GM21360 (cell line): ENCODE results near the gene LDB2.

Source experiments
- ATAC-seq: cut with Tn5 transposase; IDR thresholded peaks from one replicate; pipeline ENCODE4 v1.9.1; 2021; ENCODE audit warnings: mild to moderate bottlenecking, moderate library complexity; ENCODE audit not compliant: unreplicated experiment

Gene LDB2

DNA sequence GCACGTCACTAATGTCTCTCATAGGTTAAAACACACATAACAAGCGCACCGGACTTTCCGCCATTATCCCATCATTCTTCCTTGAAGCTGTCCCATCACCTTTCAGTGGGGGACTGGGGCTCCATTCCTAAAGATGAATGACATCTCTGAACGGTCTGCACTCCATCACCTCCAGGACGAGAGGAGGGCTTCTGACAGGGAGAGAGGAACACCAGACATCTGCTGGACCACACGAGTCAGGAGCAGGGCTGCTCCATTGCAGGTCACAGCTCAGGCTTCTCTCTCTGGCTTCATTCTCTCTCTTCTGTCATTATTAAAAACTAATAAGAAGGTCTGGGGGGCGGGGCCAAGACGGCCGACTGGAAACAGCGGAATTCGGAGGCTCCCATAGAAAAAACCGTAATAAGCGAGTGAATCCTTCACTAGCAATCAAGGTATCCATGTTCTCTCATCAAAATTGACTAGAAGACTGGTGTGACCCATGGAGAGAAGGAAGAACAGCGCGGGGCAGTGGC, 289.8 kb downstream of the LDB2 start:
- ATAC-seq, result no peak

GRCh38 chr4:16608123-16608522, 290.3 kb downstream of the LDB2 start:
- ATAC-seq, result no peak

GRCh38 chr4:16607241-16608066, 291.0 kb downstream of the LDB2 start:
- ATAC-seq, result no peak

GRCh38 chr4:16606691-16607090, 291.8 kb downstream of the LDB2 start:
- ATAC-seq, result no peak

DNA sequence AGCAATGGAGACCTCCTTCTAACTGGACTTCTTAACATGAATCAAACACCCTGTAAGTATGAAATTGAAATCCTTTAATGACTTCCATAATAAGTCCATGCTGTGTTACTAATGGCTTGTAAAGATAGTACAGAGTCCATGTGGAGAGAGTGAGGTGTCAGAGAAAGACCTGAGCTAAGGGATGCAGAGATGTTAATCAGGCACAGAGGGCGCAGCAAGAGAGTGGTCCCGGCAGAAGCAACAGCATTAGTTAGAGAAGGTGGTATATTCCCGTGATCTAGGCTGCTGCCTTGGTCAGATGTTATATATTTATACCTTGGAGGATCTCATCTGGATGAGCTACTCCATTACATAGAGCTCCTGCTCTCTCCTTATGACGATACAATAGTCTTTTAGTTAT, 295.3 kb downstream of the LDB2 start:
- no peak for ATAC-seq

GRCh38 chr4:16598597-16599206, 299.7 kb downstream of the LDB2 start:
- no peak for ATAC-seq

GRCh38 chr4:16597845-16598596, 300.4 kb downstream of the LDB2 start:
- ATAC-seq, result no peak

DNA sequence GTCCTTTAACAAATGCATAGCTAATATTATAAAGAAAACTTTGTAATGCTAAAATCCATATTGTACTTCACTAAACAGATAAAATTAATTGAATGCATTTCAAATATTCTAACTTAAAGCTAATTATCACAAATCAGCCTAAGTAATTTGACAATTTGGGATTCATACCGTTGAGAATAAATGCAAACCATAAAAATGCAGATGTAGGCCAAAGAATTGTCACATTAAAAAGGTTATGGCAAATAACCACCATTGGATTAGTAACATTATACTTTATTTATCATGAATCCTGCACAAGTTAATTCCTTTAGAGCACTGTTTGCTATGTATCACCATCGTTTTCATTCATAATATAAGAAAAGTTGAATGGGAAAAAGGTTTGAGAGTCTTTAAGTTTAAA, 301.0 kb downstream of the LDB2 start:
- ATAC-seq, result no peak

DNA sequence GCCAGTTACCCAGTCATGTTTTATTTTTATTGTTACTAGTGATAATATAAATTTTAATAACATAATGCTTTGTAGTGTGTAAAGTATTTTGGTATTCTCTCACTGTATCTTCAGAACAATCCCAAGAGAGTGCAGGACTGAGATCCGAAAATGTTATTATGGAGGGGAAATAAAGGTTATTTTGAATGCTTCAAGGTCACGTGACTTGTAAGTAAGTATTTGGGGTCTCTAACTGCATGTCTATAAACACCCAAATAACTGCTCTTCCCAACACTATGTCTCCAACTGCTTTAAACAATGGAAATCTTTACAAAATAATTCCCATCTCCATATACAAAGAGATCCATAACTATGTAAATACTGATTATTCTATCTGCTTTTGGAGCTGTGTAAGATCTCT, 302.2 kb downstream of the LDB2 start:
- no peak for ATAC-seq

GRCh38 chr4:16594128-16594527, 304.3 kb downstream of the LDB2 start:
- no peak for ATAC-seq

DNA sequence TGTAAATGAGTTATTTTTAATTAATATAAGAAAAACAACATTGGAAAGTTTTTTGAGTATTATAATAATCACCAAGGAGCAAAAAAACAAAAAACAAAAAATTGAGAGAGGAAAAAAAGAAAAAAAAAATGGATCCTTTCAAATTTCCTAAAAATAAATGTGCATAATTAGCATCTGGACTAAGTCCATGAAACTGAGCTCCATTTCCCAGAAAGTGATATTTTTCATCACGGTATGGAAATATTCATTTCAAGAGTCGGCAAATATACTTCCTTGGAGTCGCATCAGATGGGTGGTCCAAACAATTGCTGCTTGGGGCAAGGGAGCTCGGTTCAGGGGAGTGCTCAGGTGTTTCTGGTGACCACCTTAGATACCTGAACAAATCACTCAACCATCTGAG, 305.1 kb downstream of the LDB2 start:
- no peak for ATAC-seq

DNA sequence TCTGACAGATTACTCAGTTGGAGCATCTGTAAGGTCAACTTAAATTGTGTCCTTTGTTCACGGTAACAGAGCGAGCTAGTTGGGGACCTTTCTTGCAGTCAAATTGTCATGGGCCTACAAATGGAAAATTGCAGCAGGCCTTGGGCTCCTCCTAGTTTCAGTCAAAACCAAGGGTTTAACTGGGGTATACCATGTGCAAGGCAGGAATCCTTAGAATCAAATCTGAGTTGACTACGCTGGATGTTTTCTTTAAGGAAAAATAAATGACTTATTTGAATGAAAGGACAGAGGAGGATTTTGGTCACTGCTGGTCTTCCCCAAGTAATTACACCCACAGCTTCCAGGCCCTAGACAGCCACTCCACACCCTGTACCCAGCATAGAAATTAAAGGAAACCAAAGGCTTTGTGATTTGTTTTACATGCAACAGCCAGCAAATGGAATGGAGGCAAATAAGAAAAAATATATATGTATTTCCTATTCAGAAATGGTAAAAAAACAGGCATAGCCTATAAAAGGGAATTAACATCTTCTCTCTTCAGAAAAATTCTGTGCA, 307.1 kb downstream of the LDB2 start:
- ATAC-seq, result no peak

- ATAC-seq, result no peak
Observed at GRCh38 chr4:16590797-16591196, 307.6 kb downstream of the LDB2 start.

- no peak for ATAC-seq
Observed at GRCh38 chr4:16588651-16589050, 309.8 kb downstream of the LDB2 start.

DNA sequence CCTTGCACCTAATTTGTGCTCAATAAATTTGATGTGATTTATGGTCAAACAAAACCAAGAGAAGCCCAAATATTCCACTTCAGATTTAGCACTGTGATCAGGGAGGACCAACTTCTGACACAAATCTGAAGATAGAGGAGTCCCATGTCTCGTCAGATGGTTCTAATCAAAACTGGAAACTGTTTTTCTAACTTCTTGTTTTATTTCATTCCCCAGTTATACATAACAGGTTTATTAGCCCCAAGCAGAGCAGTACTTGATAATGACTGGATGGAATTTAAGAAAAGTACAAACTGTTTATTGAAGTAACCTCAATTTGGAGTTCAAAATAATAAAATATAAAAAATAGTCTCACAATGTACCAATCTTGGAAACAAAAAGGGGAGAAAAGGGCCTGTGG, 310.3 kb downstream of the LDB2 start:
- ATAC-seq, result no peak

GRCh38 chr4:16585053-16585452, 313.4 kb downstream of the LDB2 start:
- ATAC-seq, result no peak

DNA sequence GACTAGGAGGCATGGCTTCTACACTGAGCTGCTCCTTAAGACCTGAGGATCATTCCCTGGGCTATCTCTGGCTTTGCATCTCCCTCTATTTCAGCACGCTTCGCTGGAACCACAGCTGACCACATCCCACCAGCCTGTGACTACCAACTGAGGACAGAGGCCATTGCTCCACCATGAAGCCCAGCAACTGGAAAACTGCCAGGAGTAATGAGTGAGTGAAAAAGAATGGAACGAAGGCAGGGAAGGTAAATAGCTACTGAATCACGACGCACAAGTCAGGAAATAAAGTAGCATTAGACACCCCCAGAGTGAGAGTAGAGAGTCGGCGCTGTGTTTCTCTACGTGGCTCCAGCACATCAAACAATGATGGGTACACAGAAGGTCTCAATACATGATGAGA, 314.7 kb downstream of the LDB2 start:
- no peak for ATAC-seq

GRCh38 chr4:16582526-16582925, 315.9 kb downstream of the LDB2 start:
- ATAC-seq, result no peak

- ATAC-seq, result no peak
Observed at GRCh38 chr4:16582036-16582435, 316.4 kb downstream of the LDB2 start.

DNA sequence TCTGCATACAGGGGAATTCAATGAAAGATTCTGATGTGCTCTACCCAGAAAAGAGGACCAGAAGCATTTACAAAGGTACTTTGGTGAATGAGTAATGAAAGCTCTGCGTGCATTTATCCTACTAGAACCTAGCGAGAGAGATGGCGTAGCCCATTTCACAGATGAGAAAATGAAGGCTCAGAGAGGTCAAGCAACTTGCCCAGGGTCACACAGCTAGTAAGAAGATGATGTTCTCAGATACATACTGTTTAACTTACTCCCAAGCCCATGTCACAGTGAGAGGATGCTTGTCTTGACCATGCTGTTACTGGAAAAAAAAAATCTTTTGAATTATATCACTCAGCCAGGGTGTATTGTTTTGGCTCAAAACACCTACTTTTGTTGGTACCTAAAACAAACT, 317.3 kb downstream of the LDB2 start:
- no peak for ATAC-seq

DNA sequence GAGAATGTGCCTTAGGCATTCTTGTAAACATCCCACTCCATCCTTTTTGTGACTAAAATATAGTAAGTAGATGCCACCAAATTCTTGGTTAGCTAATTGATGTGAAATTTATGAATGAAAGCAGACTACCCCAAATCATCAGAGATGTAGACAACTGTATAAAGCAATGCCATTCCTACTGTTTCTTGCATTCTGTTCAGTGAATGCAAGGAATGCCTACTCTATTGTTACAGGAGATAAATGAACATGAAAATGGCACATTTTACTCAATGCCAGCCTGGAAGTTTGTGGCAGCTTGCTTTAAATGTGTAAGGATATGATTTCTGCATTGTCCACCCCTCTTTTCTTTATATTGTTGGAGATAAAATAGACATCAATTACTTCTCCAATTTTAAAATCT, 317.9 kb downstream of the LDB2 start:
- ATAC-seq, result no peak
